Activated B cell treated with CpG ODN at 0.5 μM for 24 hours (primary cell): ENCODE results near the gene NPY4R2. TPM values are rescaled to one million over a fixed set of nuclear protein-coding genes. Genes with fewer than 3 reads are reported as not detected.
"Not testable (repeated sequence)": the region's sequence is repeated elsewhere in the genome, so short reads cannot be mapped to it uniquely, and the experiment has no call there.

Experiments used
- ATAC-seq: fragments of 200-7000 bp; cut with Tn5 transposase; one replicate; pipeline ENCODE4 v1.10.0; 2021; ENCODE audit warnings: low read depth, mild to moderate bottlenecking, moderate library complexity
- CTCF ChIA-PET: fragments of 350-600 bp; sonication (Branson Sonifier 250); formaldehyde crosslinking; loops from one replicate; lab custom pipeline; 2021; ENCODE audit warnings: antibody characterized with exemption; lab: Charles Lee
- POLR2A ChIA-PET: fragments of 350-600 bp; sonication (Branson Sonifier 250); formaldehyde crosslinking; loops from one replicate; lab custom pipeline; 2021; ENCODE audit warnings: antibody characterized with exemption; lab: Charles Lee
- DNase-seq: peaks from one replicate; pipeline ENCODE4 v3.0.0; 2022
- H3K27ac Mint-ChIP-seq: one replicate; pipeline ENCODE4 v1.8.0; 2020; ENCODE audit warnings: mixed read lengths
- H3K27me3 Mint-ChIP-seq: one replicate; pipeline ENCODE4 v1.8.0; 2021; ENCODE audit warnings: mixed read lengths
- H3K36me3 Mint-ChIP-seq: one replicate; pipeline ENCODE4 v1.8.0; 2021; ENCODE audit warnings: low read depth, mixed read lengths
- H3K4me1 Mint-ChIP-seq: one replicate; pipeline ENCODE4 v1.8.0; 2021; ENCODE audit warnings: mixed read lengths
- H3K4me3 Mint-ChIP-seq: one replicate; pipeline ENCODE4 v1.8.0; 2020; ENCODE audit warnings: mild to moderate bottlenecking, mixed read lengths
- H3K9me3 Mint-ChIP-seq: one replicate; pipeline ENCODE4 v1.8.0; 2020; ENCODE audit warnings: mixed read lengths
- intact Hi-C: fragments of 100-400 bp; cut with micrococcal nuclease; formaldehyde crosslinking; loops from one replicate; pipeline ENCODE4 v1.15.1; 2024
- total RNA-seq: library from RNA; stranded (reverse); gene quantifications from 2 replicates; pipeline ENCODE4 v1.2.3, GENCODE V29; 2022

NPY4R2 gene
- total RNA-seq, 1 donor from 2014 or later = not detected

GRCh38 chr10:47970047-47970446 lies 51.6 kb downstream of the NPY4R2 start:
- H3K27ac Mint-ChIP-seq, H3K36me3 Mint-ChIP-seq, ATAC-seq, H3K9me3 Mint-ChIP-seq, DNase-seq, H3K27me3 Mint-ChIP-seq, H3K4me1 Mint-ChIP-seq, POLR2A ChIA-PET, CTCF ChIA-PET, H3K4me3 Mint-ChIP-seq, intact Hi-C loops: not testable (repeated sequence)

GRCh38 chr10:47971598-47971997 lies 53.1 kb downstream of the NPY4R2 start:
- H3K4me1 Mint-ChIP-seq, CTCF ChIA-PET, ATAC-seq, H3K27me3 Mint-ChIP-seq, POLR2A ChIA-PET, H3K27ac Mint-ChIP-seq, H3K36me3 Mint-ChIP-seq, intact Hi-C loops, DNase-seq, H3K9me3 Mint-ChIP-seq, H3K4me3 Mint-ChIP-seq: not testable (repeated sequence)

GRCh38 chr10:47972077-47972476 lies 53.6 kb downstream of the NPY4R2 start:
- POLR2A ChIA-PET, H3K27ac Mint-ChIP-seq, ATAC-seq, CTCF ChIA-PET, H3K27me3 Mint-ChIP-seq, DNase-seq, intact Hi-C loops, H3K36me3 Mint-ChIP-seq, H3K9me3 Mint-ChIP-seq, H3K4me3 Mint-ChIP-seq, H3K4me1 Mint-ChIP-seq: not testable (repeated sequence)

Other genes with a start within 250 kb of the NPY4R2 start
- gene SYT15B, start 155.1 kb upstream of the NPY4R2 start, total RNA-seq = 0.12 TPM in 1 of 2 replicates, not detected in the other
- gene FAM25C, start 81.1 kb downstream of the NPY4R2 start, total RNA-seq = not detected in 2 replicates